Measurements from ENCODE around the gene GRIA4. TPM values are rescaled to one million over a fixed set of nuclear protein-coding genes. Genes with fewer than 3 reads are reported as not detected.

GRIA4 gene
- total RNA-seq, 1 donor from 2014 or later, result not detected

DNA sequence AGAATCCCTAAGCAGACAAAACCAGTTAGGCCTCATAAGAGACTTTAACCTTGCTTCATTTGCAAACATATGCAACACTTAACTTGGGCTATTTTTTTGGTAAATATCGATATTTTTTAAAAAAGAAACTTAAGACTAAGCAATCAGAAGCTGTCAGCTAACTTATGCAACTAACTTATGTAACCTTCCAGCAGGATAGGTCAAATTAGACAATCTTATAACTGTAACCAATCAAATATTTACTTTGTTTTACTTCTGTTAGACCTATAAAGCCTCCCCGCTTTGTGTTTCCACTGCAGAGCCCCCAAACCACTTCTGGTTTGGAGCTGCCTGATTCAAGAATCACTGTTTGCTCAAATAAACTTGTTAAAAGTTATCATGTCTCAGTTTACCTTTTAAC, 404.2 kb downstream of the GRIA4 start:
- intact Hi-C loops (cut with DNase I), result no loop called here
- ATAC-seq (no peak), DNase-seq (ENCODE audit: missing footprints) (no peak)

- intact Hi-C loops (cut with DNase I), result no loop called here
- DNase-seq (ENCODE audit: missing footprints) (no peak), ATAC-seq (no peak)
These were observed 404.7 kb downstream of the GRIA4 start for GRCh38 chr11:106014620-106015019.

- intact Hi-C loops (cut with DNase I), result no loop called here
- DNase-seq (ENCODE audit: missing footprints) (no peak), ATAC-seq (no peak)
These were observed 405.2 kb downstream of the GRIA4 start for GRCh38 chr11:106015066-106015465.

- ATAC-seq (no peak), DNase-seq (ENCODE audit: missing footprints) (no peak)
- intact Hi-C loops (cut with DNase I), result no loop called here
These were observed 407.2 kb downstream of the GRIA4 start for GRCh38 chr11:106017093-106017492.

- intact Hi-C loops (cut with DNase I), result no loop called here
- DNase-seq (ENCODE audit: missing footprints), result no peak
- ATAC-seq, result peak; percentile 0
These were observed 411.5 kb downstream of the GRIA4 start for GRCh38 chr11:106021181-106021966.

DNA sequence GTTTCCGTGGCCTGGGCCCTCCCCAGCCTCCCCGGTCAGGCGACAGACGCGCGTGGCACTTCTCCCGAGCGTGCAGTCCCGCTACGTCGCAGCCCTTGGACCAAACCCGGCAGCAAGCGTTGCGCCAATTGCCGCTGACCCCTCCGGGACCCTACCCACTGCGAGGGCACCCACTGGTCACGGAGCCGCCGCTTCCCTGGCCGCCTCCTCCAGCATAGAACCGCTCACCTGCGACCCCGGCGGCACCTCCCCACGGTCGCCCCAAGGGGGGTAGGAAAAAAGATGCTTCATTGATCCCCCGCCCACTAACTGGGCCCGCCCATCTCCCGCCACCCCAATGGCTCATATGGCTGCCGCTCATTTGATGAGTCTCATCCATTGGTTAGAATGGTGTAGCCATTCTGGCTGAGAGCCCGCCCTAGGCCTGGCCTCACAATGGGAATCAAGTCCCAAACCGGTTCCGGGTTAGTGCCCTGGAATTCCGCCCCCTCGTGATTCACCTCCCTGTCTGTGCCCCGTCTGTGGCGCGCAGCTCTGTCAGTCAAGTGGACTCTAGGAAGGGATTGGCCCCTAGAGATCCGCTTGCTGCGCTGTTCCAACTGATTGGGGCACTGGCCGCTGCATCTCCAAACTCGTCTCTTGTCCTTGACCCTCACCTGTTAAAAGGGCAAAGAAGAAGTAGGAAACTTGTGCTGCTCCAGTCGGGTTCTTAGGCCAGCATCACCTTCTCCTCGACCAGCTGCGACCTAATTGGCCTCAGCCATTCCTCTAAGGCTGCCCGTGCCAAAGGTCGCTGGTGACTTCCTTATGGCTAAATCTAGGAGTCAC, 412.3 kb downstream of the GRIA4 start, which contains the start of gene MSANTD4:
MSANTD4 (minus strand) TSS at position 274 of the 828 bp plus-strand sequence. CDS start 11,323 bp downstream, outside the sequence.
- ATAC-seq (peak; percentile 99), DNase-seq (ENCODE audit: missing footprints) (peak; percentile 99)
- intact Hi-C loops (cut with DNase I), result loop anchor here (1.0 kb wide), 1 partner anchor 55 kb away; the partner anchor contains the start of genes AASDHPPT and KBTBD3

GRCh38 chr11:106022795-106023275, 413.0 kb downstream of the GRIA4 start:
- DNase-seq (ENCODE audit: missing footprints) (no peak), ATAC-seq (no peak)
- intact Hi-C loops (cut with DNase I), result loop anchor here (1.0 kb wide), 1 partner anchor 54 kb away; the partner anchor contains the start of genes AASDHPPT and KBTBD3

- DNase-seq (ENCODE audit: missing footprints) (no peak), ATAC-seq (no peak)
- intact Hi-C loops (cut with DNase I), result no loop called here
These were observed 420.7 kb downstream of the GRIA4 start for GRCh38 chr11:106030609-106031008.

GRCh38 chr11:106031202-106031810, 421.4 kb downstream of the GRIA4 start:
- intact Hi-C loops (cut with DNase I), result no loop called here
- DNase-seq (ENCODE audit: missing footprints), result no peak
- no peak for ATAC-seq
